IPS-20b (cell line): Measurements from ENCODE around the gene COA1.
"Not testable (repeated sequence)": the region's sequence is repeated elsewhere in the genome, so short reads cannot be mapped to it uniquely, and the experiment has no call there.

Source experiments
- H3K27ac ChIP-seq: one replicate; pipeline ENCODE4 v1.5.1; 2013; ENCODE audit warnings: low read length
- H3K27me3 ChIP-seq: 2 replicates; pipeline ENCODE4 v1.6.1; 2013; ENCODE audit warnings: mild to moderate bottlenecking, low read length, inconsistent platforms; ENCODE audit not compliant: insufficient read depth
- H3K36me3 ChIP-seq: 2 replicates; pipeline ENCODE4 v1.6.1; 2013; ENCODE audit warnings: low read depth, mild to moderate bottlenecking, inconsistent platforms, low read length, moderate library complexity; ENCODE audit not compliant: insufficient read depth
- H3K4me1 ChIP-seq: 2 replicates; pipeline ENCODE4 v1.6.1; 2013; ENCODE audit warnings: mild to moderate bottlenecking, control low read depth, inconsistent platforms, low read length, moderate library complexity; ENCODE audit not compliant: insufficient read depth
- H3K4me3 ChIP-seq: 2 replicates; pipeline ENCODE4 v1.5.1; 2013; ENCODE audit warnings: mild to moderate bottlenecking, low read length, inconsistent platforms
- H3K9ac ChIP-seq: 2 replicates; pipeline ENCODE4 v1.6.1; 2013; ENCODE audit warnings: low read depth, mild to moderate bottlenecking, inconsistent platforms, low read length, moderate library complexity
- H3K9me3 ChIP-seq: 2 replicates; pipeline ENCODE4 v1.6.1; 2013; ENCODE audit warnings: mild to moderate bottlenecking, low read depth, low read length, inconsistent platforms; ENCODE audit not compliant: insufficient read depth

COA1 gene

GRCh38 chr7:43735802-43736603, 6.7 kb upstream of the COA1 start:
- H3K36me3 ChIP-seq = no peaks in the 10 kb centered on the region
- no peaks in the 10 kb centered on the region for H3K27me3 ChIP-seq
- no peak overlapping the region for H3K4me3 ChIP-seq
- H3K27ac ChIP-seq = no peak overlapping the region
- no peak overlapping the region for H3K9ac ChIP-seq
- H3K4me1 ChIP-seq = no peaks in the 10 kb centered on the region
- no peaks in the 10 kb centered on the region for H3K9me3 ChIP-seq

DNA sequence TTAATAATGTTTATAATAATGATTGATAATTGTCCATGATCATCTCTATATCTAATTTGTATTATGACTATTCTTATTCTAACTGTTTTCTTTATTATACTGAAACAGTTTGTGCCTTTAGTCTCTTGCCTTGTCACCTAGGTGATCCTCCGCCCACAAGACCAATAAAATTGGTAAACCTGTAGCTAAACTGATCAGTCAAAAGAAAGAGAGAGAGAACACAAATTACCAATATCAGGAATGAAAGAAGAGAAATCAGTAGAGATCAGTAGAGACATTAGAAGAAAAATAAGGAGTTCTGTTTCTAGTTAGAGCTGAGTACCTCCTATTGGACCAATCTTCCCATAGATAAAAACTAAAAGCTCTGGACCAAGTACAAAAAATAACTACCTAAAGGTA, 6.1 kb upstream of the COA1 start:
- no peaks in the 10 kb centered on the region for H3K36me3 ChIP-seq
- no peak overlapping the region for H3K4me3 ChIP-seq
- H3K27me3 ChIP-seq = no peaks in the 10 kb centered on the region
- no peak overlapping the region for H3K9ac ChIP-seq
- H3K27ac ChIP-seq = no peak overlapping the region
- H3K4me1 ChIP-seq = no peaks in the 10 kb centered on the region
- no peaks in the 10 kb centered on the region for H3K9me3 ChIP-seq

DNA sequence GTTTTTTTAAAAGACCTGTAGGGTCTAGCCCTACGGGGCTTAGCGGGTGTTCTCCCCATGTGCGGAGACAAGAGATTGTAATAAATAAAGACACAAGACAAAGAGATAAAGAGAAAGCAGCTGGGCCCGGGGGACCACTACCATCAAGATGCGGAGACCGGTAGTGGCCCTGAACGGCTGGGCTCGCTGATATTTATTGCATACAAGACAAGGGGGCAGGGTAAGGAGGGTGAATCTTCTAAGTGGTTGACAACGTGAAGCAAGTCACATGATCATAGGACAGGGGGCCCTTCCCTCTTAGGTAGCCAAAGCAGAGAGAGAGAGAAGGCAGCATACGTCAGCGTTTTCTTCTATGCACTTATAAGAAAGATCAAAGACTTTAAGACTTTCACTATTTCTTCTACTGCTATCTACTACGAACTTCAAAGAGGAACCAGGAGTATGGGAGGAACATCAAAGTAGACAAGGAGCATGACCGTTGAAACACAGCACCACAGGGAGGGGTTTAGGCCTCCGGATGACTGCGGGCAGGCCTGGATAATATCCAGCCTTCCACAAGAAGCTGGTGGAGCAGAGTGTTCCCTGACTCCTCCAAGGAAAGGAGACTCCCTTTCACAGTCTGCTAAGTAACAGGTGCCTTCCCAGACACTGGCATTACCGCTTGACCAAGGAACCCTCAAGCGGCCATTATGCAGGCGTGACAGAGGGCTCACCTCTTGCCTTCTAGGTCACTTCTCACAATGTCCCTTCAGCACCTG, 5.4 kb upstream of the COA1 start:
- not testable (repeated sequence) for H3K9ac ChIP-seq, H3K4me1 ChIP-seq, H3K27me3 ChIP-seq, H3K36me3 ChIP-seq, H3K4me3 ChIP-seq, H3K9me3 ChIP-seq, H3K27ac ChIP-seq

- not testable (repeated sequence) for H3K36me3 ChIP-seq, H3K27ac ChIP-seq, H3K9ac ChIP-seq, H3K27me3 ChIP-seq, H3K4me3 ChIP-seq, H3K9me3 ChIP-seq, H3K4me1 ChIP-seq
These were observed 2.2 kb upstream of the COA1 start for GRCh38 chr7:43731494-43731893.

DNA sequence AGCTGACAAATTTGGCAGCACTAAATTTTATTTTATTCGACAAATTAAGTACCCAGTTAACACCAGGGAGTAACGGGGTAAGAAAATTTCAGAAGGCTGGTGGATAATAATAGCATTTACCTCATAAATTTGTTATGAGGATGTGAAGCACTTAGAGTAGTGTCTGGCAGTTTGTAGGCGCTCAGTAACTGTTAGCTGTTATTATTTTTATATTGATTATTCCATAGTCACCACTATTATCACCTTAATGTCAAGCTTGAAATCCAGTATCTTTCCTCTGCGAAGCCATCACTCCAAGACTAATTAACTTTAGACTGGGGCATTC, 563 bp upstream of the COA1 start:
- Histone ChIP-seq H3K9ac (peak overlapping the region; percentile 95), H3K36me3 (no peaks in the 10 kb centered on the region), H3K4me3 (peak overlapping the region; percentile 90), H3K9me3 (no peaks in the 10 kb centered on the region), H3K4me1 (no peaks in the 10 kb centered on the region), H3K27me3 (no peaks in the 10 kb centered on the region), H3K27ac (peak overlapping the region; percentile 66)

- Histone ChIP-seq H3K4me3 (peak overlapping the region; percentile 34; the same call in 1 of the 2 replicates), H3K36me3 (no peaks in the 10 kb centered on the region), H3K9ac (no peak overlapping the region), H3K4me1 (no peaks in the 10 kb centered on the region), H3K9me3 (no peaks in the 10 kb centered on the region), H3K27ac (no peak overlapping the region), H3K27me3 (no peaks in the 10 kb centered on the region)
These were observed 1.8 kb downstream of the COA1 start for GRCh38 chr7:43727494-43727893.

- Histone ChIP-seq H3K36me3 (no peaks in the 10 kb centered on the region), H3K27ac (no peak overlapping the region), H3K4me3 (no peak overlapping the region; the same call in 1 of the 2 replicates), H3K9ac (no peak overlapping the region), H3K9me3 (no peaks in the 10 kb centered on the region), H3K27me3 (no peaks in the 10 kb centered on the region), H3K4me1 (no peaks in the 10 kb centered on the region)
These were observed 2.3 kb downstream of the COA1 start for GRCh38 chr7:43727003-43727402.

- Histone ChIP-seq H3K27me3 (no peaks in the 10 kb centered on the region), H3K9me3 (no peaks in the 10 kb centered on the region), H3K9ac (no peak overlapping the region), H3K27ac (no peak overlapping the region), H3K4me1 (no peaks in the 10 kb centered on the region), H3K36me3 (no peaks in the 10 kb centered on the region), H3K4me3 (no peak overlapping the region)
These were observed 2.9 kb downstream of the COA1 start for GRCh38 chr7:43726466-43726865.

GRCh38 chr7:43725251-43725650, 4.1 kb downstream of the COA1 start:
- Histone ChIP-seq H3K4me3 (no peak overlapping the region), H3K9me3 (no peaks in the 10 kb centered on the region), H3K27me3 (no peaks in the 10 kb centered on the region), H3K27ac (no peak overlapping the region), H3K9ac (no peak overlapping the region), H3K36me3 (peaks cover 6% of the 10 kb centered on the region; the same call in 1 of the 2 replicates), H3K4me1 (no peaks in the 10 kb centered on the region)

DNA sequence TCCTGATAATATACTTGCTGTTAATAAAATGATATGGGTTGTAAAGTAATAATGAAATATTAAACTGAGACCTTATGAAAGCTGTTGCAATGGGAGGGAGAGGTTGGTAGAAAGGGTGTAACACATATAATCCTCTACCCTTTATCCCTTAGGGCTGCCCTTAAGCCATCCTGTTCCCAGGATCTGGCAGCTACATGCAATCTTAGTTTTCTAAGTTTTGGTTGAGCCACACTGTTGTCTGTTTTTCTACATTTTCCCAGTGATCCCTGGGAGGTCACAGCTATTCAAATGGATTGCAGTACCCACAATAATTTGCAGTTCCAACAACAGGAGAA, 6.3 kb downstream of the COA1 start:
- Histone ChIP-seq H3K36me3 (peaks cover 6% of the 10 kb centered on the region; the same call in 1 of the 2 replicates), H3K9ac (peak overlapping the region; percentile 7; the same call in 1 of the 2 replicates), H3K4me1 (no peaks in the 10 kb centered on the region), H3K4me3 (no peak overlapping the region), H3K27ac (no peak overlapping the region), H3K27me3 (no peaks in the 10 kb centered on the region), H3K9me3 (no peaks in the 10 kb centered on the region)

DNA sequence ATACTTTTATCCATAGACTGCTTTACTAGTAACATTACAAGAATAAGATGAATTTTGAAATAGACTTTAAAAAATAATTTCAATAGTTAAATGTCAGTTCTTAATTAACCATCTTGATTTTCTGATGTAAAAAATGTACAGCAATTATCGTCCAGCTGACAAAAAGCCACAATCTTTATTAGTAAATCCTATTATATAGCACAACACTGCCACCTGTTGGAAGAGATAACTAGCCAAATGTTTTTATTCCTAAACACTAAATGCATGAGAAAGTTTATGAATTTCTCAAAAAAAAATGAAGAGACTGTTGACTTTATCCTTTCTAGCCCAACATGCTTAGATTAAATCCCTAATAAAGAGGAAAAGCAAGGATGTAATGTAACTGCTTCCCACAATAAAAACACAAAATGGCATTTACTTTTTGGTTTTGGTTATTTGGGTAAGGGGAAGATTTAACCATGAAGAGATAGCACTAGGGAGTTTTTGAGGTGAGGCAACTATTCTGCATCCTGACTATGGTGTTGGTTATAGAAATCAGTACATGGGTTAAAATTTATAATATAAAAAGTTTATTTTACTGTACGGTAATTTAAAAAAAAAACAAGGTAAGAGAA, 8.0 kb downstream of the COA1 start:
- H3K9me3 ChIP-seq = peaks cover 6% of the 10 kb centered on the region; the same call in 1 of the 2 replicates
- H3K27ac ChIP-seq = no peak overlapping the region
- peaks cover 6% of the 10 kb centered on the region; the same call in 1 of the 2 replicates for H3K36me3 ChIP-seq
- H3K27me3 ChIP-seq = no peaks in the 10 kb centered on the region
- H3K9ac ChIP-seq = no peak overlapping the region
- H3K4me1 ChIP-seq = no peaks in the 10 kb centered on the region
- H3K4me3 ChIP-seq = no peak overlapping the region

- Histone ChIP-seq H3K36me3 (peaks cover 6% of the 10 kb centered on the region; the same call in 1 of the 2 replicates), H3K4me1 (no peaks in the 10 kb centered on the region; the same call in 1 of the 2 replicates), H3K9me3 (peaks cover 11% of the 10 kb centered on the region), H3K4me3 (no peak overlapping the region), H3K27me3 (no peaks in the 10 kb centered on the region), H3K27ac (no peak overlapping the region), H3K9ac (no peak overlapping the region)
These were observed 12.7 kb downstream of the COA1 start for GRCh38 chr7:43716598-43716997.
